GM23248 (cell line): ENCODE measurements around the gene MED9.

ENCODE experiments used
- EZH2 ChIP-seq: fragments of 200-600 bp; sonication (generic); IDR thresholded peaks from 2 replicates; pipeline ENCODE4 v1.6.1; 2018; ENCODE audit warnings: antibody characterized with exemption, mild to moderate bottlenecking; ENCODE audit not compliant: insufficient read depth, poor library complexity, severe bottlenecking
- EZH2phosphoT487 ChIP-seq: fragments of 200-600 bp; sonication (generic); IDR thresholded peaks from 2 replicates; pipeline ENCODE4 v1.6.1; 2018; ENCODE audit warnings: antibody characterized with exemption, moderate library complexity, mild to moderate bottlenecking, low read depth; ENCODE audit not compliant: insufficient read depth

DNA sequence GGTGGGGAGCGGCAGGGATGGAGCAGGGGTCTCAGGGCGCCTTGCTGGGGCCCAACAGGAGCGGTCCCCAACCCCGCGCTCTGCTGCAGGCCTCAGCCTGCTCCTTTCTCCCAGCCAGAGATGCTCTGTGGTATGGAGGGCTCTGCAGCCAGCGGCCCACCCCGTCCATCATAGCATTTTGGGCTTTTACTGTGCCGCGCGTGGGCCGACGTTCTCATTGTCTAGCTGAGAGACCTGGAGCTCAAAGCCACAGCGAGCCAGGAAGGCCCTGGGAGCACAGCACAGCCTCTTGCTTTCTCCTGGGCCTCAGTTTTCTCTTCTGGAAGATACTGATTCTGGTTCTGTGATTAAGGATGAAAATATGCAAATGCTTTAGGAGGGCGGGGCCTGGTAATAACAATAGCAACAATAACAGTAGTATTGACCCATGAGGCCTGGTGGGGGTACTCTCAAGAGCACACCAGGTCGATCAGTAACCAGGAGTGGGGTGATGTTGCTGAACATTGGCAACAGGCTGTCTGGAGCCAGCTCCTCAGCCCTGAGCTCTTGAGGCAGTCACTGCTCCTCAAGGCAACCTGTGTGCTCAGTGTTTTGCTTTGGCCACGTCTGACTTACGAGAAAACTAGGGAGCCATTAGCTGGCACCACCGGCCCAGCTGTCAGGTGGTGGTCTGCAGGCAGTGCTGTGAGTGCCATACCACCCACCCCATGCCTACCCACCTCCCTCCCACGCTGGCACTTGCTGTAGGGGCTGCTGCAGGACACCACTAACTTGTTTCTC, 20.5 kb downstream of the MED9 start:
- TF ChIP-seq EZH2 (no peak), EZH2phosphoT487 (no peak)
